Epithelial cell of esophagus (primary cell): ENCODE results near the gene NAT16.
"Not testable (repeated sequence)": the region's sequence is repeated elsewhere in the genome, so short reads cannot be mapped to it uniquely, and the experiment has no call there.

Experiments used
- DNase-seq: peaks from one replicate; pipeline ENCODE4 v3.0.0; 2010; ENCODE audit warnings: low read depth
- H3K4me3 ChIP-seq: 2 replicates; pipeline ENCODE4 v1.5.1; 2011; ENCODE audit warnings: mild to moderate bottlenecking, low read length, control low read depth
- TF ChIP-seq, protein P1 (sequence below): IDR thresholded peaks from 2 replicates; pipeline ENCODE4 v1.5.1; 2011; ENCODE audit warnings: low read depth, mild to moderate bottlenecking, low read length, control low read depth, inconsistent platforms; ENCODE audit not compliant: insufficient read depth; ENCODE audit errors: missing control alignments

Gene NAT16

DNA sequence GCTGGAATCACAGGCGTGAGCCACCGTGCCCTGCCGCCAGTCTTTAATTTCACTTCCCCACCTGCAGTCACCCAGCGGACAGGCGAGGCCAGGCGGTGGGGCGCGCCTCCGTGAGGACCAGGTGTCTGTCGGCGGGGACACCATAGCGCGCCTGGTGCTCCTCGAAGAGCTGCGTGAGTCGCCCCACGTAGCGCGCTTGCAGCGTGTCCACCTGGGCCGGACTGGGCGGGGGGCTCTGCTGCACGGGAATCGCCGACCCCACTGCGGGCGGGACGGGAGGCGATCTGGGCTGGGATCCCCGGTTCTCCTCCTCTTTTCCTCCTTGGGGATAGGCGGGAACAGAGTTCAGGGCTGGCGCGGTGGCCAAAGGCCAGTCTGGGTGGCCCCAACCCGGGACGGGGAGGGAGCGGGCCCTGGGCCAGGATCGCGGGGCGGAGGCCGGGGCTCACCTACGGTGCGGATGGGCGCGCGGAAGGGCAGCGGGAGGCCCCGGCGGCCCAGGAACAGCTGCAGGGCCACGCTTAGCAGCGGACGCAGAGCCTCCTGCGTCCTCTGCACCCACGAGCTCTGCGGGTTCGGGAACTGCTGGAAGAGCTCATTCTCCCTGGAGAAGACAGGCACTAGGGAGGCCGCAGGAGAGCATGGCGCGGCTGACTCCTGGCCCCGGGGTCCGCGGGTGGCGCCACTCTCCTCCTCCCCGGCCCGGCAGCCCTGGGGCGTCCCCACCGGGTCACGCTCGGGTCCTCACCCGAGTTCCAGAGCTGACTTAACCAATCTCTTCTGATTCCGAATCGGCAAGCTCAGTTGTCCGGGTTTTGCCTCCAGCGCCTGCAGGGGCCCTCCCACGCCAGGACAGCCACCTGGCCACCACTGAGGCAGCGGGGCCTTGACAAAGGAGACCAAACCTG is 21.9 kb upstream of the NAT16 start:
- TF ChIP-seq, protein P1, sequence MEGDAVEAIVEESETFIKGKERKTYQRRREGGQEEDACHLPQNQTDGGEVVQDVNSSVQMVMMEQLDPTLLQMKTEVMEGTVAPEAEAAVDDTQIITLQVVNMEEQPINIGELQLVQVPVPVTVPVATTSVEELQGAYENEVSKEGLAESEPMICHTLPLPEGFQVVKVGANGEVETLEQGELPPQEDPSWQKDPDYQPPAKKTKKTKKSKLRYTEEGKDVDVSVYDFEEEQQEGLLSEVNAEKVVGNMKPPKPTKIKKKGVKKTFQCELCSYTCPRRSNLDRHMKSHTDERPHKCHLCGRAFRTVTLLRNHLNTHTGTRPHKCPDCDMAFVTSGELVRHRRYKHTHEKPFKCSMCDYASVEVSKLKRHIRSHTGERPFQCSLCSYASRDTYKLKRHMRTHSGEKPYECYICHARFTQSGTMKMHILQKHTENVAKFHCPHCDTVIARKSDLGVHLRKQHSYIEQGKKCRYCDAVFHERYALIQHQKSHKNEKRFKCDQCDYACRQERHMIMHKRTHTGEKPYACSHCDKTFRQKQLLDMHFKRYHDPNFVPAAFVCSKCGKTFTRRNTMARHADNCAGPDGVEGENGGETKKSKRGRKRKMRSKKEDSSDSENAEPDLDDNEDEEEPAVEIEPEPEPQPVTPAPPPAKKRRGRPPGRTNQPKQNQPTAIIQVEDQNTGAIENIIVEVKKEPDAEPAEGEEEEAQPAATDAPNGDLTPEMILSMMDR = no peak
- H3K4me3 ChIP-seq = no peak overlapping the region
- no peak for DNase-seq

DNA sequence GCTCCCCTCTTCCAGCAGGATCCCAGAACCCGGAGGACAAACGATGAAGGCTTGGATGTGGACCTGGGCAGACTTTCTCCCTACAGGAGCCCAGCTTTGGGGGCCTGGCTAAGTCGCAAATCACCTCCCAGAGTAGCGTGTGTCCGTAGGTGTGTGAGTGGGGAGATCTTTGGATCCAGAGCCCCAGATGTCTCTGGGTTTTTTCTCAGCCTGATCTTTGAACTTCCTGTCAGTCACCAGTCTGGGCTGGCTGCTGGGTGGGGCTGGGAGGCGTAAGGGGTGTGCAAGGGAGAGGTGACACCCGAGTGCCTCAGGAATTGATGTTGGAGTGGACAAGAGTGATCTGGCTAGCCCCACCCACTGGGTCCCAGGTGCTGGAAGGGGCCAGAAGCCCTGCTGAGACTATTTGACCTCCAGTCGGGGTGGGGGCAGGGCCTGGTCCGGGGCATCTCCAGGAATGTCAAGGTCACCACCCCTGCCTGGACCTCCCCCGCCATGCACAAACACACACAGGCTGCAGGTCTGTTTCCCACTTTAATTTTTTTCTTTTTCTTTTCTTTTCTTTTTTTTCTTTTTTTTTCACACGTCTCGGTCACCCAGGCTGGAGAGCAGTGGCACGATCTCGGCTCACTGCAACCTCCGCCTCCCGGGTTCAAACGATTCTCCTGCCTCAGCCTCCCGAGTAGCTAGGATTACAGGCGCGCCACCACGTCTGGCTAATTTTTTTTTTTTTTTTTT is 20.9 kb upstream of the NAT16 start, which contains the start of gene MOGAT3:
MOGAT3 (minus strand) TSS at position 175 of the 738 bp plus-strand sequence. CDS start 182 bp downstream, outside the sequence.
- TF ChIP-seq, protein P1 = no peak
- no peak for DNase-seq
- H3K4me3 ChIP-seq = no peak within 1 kb of the TSS

DNA sequence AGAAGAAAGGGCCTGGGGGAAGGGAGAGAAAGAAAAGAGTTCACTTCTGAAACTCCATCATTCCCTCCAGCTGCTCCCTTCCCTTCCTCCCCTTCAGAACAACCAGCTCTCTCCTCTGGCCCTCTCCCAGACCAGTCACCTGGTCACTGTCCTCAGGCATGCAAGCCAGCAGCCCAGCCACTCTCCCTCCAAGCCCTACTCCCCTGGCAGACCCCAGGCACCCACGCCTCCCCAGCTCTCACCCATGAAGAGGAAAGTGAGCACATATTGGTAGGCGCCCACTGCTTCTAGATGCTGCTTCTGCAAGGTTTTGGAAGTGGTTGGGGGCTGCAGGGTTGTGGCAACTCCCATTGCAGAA is 20.4 kb upstream of the NAT16 start:
- H3K4me3 ChIP-seq = no peak overlapping the region
- DNase-seq = no peak
- TF ChIP-seq, protein P1 = no peak

DNA sequence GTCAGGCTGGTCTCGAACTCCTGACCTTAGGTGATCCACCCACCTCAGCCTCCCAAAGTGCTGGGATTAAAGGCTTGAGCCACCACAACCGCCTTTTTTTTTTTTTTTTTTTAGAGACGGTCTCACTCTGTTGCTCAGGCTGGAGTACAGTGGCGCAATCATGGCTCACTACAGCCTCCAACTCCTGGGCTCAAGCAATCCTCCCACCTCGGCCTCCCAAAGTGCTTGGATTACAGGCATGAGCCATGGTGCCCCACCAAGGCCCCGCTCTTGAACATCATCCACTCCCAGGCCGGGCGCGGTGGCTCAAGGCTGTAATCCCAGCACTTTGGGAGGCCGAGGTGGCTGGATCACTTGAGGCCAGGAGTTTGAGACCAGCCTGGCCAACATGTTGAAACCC is 19.4 kb upstream of the NAT16 start:
- not testable (repeated sequence) for H3K4me3 ChIP-seq, DNase-seq

DNA sequence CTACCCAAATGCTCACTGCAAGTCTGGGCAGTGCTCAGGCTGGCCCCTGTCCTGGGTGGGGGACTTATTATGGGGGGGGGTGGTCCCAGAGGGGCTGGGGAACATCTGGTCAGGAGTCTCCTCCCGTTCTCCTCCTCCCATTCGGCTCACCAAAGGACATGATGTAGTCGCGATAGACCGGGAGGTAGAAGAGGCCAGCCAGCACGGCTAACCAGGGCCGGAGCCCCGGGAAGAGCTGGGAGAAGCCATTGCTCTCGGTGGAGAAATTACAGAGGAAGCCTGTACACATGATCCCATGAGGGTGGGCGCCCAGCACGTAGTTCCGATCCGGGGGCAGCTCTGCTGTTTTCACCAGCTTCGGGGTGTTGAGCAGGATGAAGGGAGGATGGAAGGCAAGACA is 18.4 kb upstream of the NAT16 start:
- no peak overlapping the region for H3K4me3 ChIP-seq
- TF ChIP-seq, protein P1 = no peak
- DNase-seq = no peak

DNA sequence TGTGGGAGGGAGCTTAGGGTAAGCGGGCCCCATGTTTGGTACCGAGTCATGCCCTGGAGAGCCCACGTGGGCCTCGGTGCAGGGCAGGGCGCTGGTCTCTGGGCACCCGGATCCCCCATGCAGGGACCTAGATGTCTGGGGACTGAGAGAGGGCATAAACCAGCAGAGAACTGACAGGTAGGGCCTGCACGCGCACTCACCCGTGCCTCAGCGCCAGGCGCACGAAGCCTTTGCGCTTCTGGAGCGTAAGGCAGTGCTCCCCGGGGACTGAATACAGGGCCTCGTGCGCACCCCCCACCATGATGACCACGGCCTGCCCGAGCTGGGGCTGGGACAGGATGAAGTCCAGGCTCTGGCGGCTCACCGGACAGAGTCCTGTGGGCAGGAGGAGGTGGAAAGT is 17.9 kb upstream of the NAT16 start:
- no peak overlapping the region for H3K4me3 ChIP-seq
- DNase-seq = no peak
- TF ChIP-seq, protein P1 = no peak

DNA sequence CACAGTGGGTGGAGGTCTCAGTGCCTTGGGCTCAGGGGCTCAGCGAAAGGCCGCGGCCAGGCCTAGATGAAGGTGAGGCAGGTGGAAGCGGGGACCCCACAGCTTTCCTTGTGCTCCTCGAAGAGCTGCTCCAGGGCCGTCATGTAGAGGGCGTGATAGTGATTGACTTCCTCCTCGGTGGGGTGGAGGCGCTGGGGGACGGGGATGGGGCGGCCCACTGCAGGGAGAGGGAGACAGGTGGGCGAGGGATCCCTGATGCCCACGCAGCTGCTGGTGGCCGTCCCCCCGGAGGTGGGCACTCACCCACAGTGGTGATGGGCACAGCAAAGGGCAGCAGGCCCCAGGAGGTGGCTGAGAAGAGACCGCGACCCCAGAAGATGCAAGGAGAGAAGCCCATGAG is 15.8 kb upstream of the NAT16 start:
- TF ChIP-seq, protein P1 = no peak
- no peak overlapping the region for H3K4me3 ChIP-seq
- DNase-seq = no peak
